ENCODE results near the gene VPS4A.
"Not testable (repeated sequence)": the region's sequence is repeated elsewhere in the genome, so short reads cannot be mapped to it uniquely, and the experiment has no call there.

The VPS4A gene
- total RNA-seq: 19.4 to 42.8 (median 28.8) reads per million in 18 experiments

- DNase-seq: peak; percentile 96 to 99
These were observed at the start of gene VPS4A for GRCh38 chr16:69310653-69311532. Gene VPS4A (plus strand): TSS chr16:69311350. CDS start chr16:69311512, 162 bp downstream.

GRCh38 chr16:69266334-69267063, 44.7 kb upstream of the VPS4A start:
- no peak for DNase-seq

GRCh38 chr16:69267633-69268032, 43.5 kb upstream of the VPS4A start:
- DNase-seq: no peak

- DNase-seq: no peak
These were observed 40.8 kb upstream of the VPS4A start for GRCh38 chr16:69270395-69270794.

- DNase-seq: no peak
These were observed 40.3 kb upstream of the VPS4A start for GRCh38 chr16:69270831-69271230.

GRCh38 chr16:69273009-69273408, 38.1 kb upstream of the VPS4A start:
- no peak for DNase-seq

GRCh38 chr16:69274699-69275235, 36.4 kb upstream of the VPS4A start:
- no peak for DNase-seq

GRCh38 chr16:69276148-69277115, 34.7 kb upstream of the VPS4A start:
- DNase-seq: no peak

- DNase-seq: no peak
These were observed 33.7 kb upstream of the VPS4A start for GRCh38 chr16:69277413-69277812.

- no peak for DNase-seq
These were observed 27.3 kb upstream of the VPS4A start for GRCh38 chr16:69283851-69284250.

- no peak for DNase-seq
These were observed 25.9 kb upstream of the VPS4A start for GRCh38 chr16:69285240-69285639.

GRCh38 chr16:69286941-69287713, 24.0 kb upstream of the VPS4A start:
- peak; percentile 67 to 77 for DNase-seq

- not testable (repeated sequence) for DNase-seq
These were observed 19.5 kb upstream of the VPS4A start for GRCh38 chr16:69291657-69292056.

- DNase-seq: no peak
These were observed 17.7 kb upstream of the VPS4A start for GRCh38 chr16:69293401-69293800.

GRCh38 chr16:69294051-69294450, 17.1 kb upstream of the VPS4A start:
- DNase-seq: no peak

- not testable (repeated sequence) for DNase-seq
These were observed 14.4 kb upstream of the VPS4A start for GRCh38 chr16:69296771-69297170.

- DNase-seq: no peak
These were observed 12.9 kb upstream of the VPS4A start for GRCh38 chr16:69298261-69298660.

- no peak for DNase-seq
These were observed 10.0 kb upstream of the VPS4A start for GRCh38 chr16:69301187-69301586.

GRCh38 chr16:69301861-69302260, 9.3 kb upstream of the VPS4A start:
- no peak for DNase-seq

- no peak for DNase-seq
These were observed 8.8 kb upstream of the VPS4A start for GRCh38 chr16:69302301-69302700.

- DNase-seq: no peak
These were observed 5.1 kb upstream of the VPS4A start for GRCh38 chr16:69306031-69306430.

All from inflammatory macrophage (primary cell).